Measurements from ENCODE around the gene SPACA9.

Gene SPACA9

DNA sequence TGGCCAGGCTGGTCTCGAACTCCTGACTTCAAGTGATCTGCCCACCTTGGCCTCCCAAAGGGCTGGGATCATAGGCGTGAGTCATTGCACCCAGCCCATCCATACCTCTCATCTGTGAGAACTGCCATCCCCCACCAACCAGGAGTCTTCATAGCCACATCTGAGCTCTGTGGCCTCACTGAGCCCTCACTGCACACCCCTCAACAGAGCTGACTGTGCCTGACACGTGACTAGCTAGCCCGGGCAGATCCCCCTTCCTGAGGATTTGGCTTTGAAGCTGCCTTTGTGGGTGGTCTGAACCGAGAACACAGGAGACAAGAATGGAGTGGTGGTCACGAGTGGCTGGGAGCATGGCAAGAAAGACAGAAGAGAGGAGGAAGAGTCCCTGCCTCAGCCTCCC is 16.2 kb upstream of the SPACA9 start:
- no peak for DNase-seq (ENCODE audit: low read depth in 4 of 4, low spot score in 1 of 4)

DNA sequence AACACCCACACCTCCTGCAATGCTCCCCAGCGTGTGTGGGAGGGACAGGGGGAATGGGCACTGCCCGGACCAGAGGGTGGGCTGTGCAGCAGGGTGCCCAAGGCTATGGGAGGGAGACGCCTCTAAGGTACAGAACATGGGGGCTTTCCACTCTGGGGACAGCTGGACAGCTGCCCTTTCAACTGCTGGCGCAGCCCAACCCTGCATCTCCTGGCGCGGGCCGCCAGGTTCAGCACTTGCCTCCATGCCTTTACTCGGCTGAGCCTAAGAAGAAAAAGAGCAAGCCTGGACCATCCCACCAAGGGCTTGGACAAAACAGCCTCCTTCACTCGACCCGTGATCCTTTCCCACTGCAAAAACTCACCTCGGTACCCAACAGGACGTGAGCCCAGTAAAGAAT is 15.6 kb upstream of the SPACA9 start:
- DNase-seq (ENCODE audit: low read depth in 4 of 4, low spot score in 1 of 4): no peak

GRCh38 chr9:132864277-132864676 is 14.4 kb upstream of the SPACA9 start:
- no peak for DNase-seq (ENCODE audit: low read depth in 4 of 4, low spot score in 1 of 4)

DNA sequence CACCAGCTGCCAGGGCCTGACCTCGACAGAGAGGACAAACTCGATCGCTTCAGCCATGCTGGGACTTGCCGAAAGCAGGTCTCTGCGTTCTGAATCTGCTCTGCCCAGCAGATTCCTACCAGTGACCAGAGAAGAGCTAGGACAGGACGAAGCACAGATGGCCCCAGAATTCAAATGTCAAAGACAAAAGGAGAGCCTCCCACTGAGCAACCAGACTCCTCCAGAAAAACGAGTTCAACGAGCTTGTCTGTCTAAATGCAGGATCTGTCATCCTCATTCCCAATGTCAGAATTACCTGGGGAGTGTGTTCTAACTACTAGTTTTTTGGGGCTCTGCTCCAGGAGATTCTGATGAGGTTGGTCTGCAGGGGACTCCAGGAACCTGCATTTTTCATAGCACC is 14.0 kb upstream of the SPACA9 start:
- DNase-seq (ENCODE audit: low read depth in 4 of 4, low spot score in 1 of 4): no peak

- no peak for DNase-seq (ENCODE audit: low read depth in 4 of 4, low spot score in 1 of 4)
Observed at GRCh38 chr9:132866898-132867297, 11.8 kb upstream of the SPACA9 start.

- no peak for DNase-seq (ENCODE audit: low read depth in 4 of 4, low spot score in 1 of 4)
Observed at GRCh38 chr9:132869266-132869665, 9.4 kb upstream of the SPACA9 start.

- DNase-seq (ENCODE audit: low read depth in 4 of 4, low spot score in 1 of 4): no peak
Observed at GRCh38 chr9:132873403-132873802, 5.3 kb upstream of the SPACA9 start.

- no peak for DNase-seq (ENCODE audit: low read depth in 4 of 4, low spot score in 1 of 4)
Observed at GRCh38 chr9:132875159-132875558, 3.5 kb upstream of the SPACA9 start.

GRCh38 chr9:132876849-132877248 is 1.8 kb upstream of the SPACA9 start:
- no peak for DNase-seq (ENCODE audit: low read depth in 4 of 4, low spot score in 1 of 4)

GRCh38 chr9:132877458-132877823 is 1.3 kb upstream of the SPACA9 start:
- no peak for DNase-seq (ENCODE audit: low read depth in 4 of 4, low spot score in 1 of 4)

DNA sequence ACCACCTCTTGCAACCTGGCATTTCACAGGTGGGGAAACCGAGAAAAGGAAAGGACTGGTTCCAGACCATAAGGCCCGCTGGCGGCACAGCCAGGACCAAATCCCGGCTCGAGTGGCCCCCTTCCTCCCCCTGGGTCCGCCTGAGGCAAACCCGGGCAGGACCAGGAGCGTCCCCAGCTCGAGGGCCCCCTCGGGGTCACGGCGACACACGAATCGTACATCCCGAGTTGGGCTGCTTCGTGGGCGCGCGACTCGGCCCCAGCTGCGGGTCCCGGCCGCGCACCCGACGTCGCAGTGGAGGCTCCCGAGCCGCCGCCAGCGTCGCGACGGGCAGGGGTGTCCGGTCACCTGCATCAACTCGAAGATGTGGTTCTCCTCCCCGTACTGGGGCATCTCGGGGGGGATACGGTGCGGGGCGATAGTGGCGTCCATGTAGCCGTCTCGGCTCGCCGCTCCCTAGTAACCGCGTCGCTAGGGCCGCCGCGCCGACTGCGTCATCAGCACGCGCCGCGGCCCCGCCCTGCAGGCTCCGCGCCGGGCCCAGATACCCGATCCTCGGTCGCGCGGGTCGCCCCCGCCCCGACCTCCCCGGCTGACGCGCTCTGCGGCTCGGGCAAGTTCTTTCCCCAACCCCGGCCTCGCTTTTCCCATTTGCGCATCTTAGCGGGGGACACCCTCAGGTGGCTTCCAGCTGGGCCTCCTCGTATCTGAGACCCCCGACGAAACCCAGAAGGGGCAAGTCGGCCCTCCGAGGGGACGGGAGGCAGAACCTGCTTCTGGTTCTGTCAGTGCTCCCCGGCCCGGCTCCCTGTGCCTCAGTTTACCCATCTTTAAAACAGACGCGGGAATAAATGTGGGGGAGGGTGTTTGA is 639 bp upstream of the SPACA9 start, which contains the start of gene AK8:
AK8 (minus strand) TSS at position 461 of the 871 bp plus-strand sequence; CDS start at position 432, 29 bp downstream.
- DNase-seq (ENCODE audit: low read depth in 4 of 4, low spot score in 1 of 4): peak; percentile 48 to 69 (median 61)

- no peak for DNase-seq (ENCODE audit: low read depth in 4 of 4, low spot score in 1 of 4)
Observed at GRCh38 chr9:132879457-132880323, 992 bp downstream of the SPACA9 start.

DNA sequence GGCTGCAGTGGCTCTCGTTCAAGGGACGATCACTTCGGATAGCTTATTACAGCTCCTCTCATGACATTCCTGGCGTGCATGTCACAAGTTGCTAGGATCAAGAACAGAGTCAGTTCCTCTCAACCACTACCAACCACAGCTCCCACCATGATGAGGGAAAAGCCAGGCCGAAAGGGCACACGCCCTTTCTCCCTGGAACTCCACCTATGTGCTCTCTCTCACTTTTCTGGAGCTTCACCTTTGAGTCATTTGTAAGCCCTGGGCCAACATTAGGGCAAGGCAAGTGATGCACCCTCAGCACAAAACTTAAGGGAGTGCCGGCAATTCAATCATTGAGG is 1.6 kb downstream of the SPACA9 start:
- no peak for DNase-seq (ENCODE audit: low read depth in 4 of 4, low spot score in 1 of 4)

GRCh38 chr9:132881826-132882225 is 3.1 kb downstream of the SPACA9 start:
- DNase-seq (ENCODE audit: low read depth in 4 of 4, low spot score in 1 of 4): no peak

DNA sequence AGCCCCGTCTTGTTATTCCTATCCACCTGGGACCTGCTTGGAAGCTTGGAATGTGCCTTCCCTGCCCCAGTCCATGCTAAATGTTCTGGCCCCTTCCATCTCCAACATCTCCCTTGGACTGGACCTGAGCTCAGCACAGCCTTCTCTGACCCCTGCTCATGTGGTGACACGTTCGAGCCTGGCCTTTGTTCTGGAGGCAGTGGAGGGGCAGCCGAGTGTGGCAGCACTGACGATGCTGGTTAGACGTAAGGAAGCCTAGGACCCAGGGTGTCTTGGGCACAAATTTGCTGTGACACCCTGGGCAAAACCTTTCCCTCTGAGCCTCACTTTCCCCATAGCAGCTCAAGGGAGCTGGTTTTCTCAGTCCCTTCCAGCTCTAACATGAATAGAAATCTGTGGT is 3.9 kb downstream of the SPACA9 start:
- DNase-seq (ENCODE audit: low read depth in 4 of 4, low spot score in 1 of 4): no peak

GRCh38 chr9:132883349-132884294 is 4.9 kb downstream of the SPACA9 start:
- no peak for DNase-seq (ENCODE audit: low read depth in 4 of 4, low spot score in 1 of 4)

GRCh38 chr9:132885720-132886333 is 7.1 kb downstream of the SPACA9 start:
- DNase-seq (ENCODE audit: low read depth in 4 of 4, low spot score in 1 of 4): no peak

DNA sequence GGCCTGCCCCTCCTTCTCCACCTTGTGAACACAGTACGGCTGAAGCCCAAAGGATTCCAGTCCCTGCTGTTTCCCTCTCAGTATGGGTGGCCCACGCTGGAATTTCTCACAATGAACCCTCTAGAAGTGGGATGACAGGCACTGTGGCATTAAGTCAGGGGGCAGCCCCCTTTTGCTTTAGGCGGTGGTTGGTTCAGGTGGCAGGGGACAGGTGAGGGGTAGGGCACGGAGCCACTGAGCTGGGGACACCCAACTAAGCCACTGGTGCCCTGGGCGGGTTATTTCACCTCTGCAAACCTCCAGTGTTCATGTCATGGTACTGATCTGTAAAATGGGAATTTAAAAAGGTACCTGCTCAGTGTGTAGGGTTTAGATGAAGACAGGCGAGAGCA is 7.6 kb downstream of the SPACA9 start:
- DNase-seq (ENCODE audit: low read depth in 4 of 4, low spot score in 1 of 4): no peak

DNA sequence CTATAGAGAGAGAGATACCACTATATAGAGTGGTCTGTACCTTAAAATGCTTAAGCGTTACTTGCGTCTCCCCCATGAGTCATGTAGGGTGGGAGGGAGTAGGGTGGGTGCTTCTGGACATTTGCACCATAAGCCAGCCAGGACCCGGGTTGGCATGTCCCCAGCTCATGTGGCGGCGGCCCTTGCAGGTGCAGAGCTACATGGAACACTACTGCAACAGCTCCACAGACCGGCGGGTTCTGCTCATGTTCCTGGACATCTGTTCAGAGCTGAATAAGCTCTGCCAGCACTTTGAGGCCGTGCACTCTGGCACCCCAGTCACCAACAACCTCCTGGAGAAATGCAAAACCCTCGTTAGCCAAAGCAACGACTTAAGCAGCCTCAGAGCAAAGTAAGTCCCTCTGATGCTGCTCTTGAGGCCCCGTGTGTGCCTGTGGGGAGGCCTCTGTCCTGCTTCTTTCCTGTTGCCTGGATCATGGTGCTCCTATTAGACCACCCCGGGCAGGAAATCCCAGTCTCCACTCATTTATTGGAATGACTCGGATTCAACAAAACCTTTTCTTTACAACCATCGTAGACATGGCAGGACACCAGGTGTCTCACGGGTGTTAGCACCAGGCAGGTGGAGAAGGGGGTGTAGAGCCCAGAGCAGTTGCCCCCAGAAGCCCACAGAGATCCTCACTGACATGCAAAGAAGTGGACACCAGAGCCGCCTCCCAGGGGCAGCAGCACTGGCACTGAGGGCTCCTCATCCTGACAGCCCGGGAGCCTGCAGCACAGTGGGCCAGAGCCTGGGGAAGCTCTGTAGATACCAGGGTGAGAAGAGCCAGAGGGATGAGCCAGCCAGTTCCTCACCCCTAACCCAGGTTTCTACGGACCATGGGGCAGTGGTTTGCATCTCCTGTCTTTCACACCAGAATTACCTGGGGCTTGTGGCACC is 8.8 kb downstream of the SPACA9 start:
- no peak for DNase-seq (ENCODE audit: low read depth in 4 of 4, low spot score in 1 of 4)

- DNase-seq (ENCODE audit: low read depth in 4 of 4, low spot score in 1 of 4): no peak
Observed at GRCh38 chr9:132888151-132888550, 9.5 kb downstream of the SPACA9 start.
